ENCODE data around the gene KHK. TPM values are rescaled to one million over a fixed set of nuclear protein-coding genes. Genes with fewer than 3 reads are reported as not detected.

The KHK gene
- polyA plus RNA-seq, 3 donors, result 1.8 to 12.9 (median 4.4) TPM

- no peak within 1 kb of the TSS for H3K27ac ChIP-seq (ENCODE audit: low read depth, low read length)
- 0 to 1% (median 0%) methylated on average over 75 to 86 of the region's 86 CpGs for WGBS, 3 donors
Measured at GRCh38 chr2:27133905-27134780, 47.6 kb downstream of the KHK start, which contains the start of gene PREB. TSS of gene PREB (minus strand) at chr2:27134636. CDS start at chr2:27134421, 215 bp downstream.

DNA sequence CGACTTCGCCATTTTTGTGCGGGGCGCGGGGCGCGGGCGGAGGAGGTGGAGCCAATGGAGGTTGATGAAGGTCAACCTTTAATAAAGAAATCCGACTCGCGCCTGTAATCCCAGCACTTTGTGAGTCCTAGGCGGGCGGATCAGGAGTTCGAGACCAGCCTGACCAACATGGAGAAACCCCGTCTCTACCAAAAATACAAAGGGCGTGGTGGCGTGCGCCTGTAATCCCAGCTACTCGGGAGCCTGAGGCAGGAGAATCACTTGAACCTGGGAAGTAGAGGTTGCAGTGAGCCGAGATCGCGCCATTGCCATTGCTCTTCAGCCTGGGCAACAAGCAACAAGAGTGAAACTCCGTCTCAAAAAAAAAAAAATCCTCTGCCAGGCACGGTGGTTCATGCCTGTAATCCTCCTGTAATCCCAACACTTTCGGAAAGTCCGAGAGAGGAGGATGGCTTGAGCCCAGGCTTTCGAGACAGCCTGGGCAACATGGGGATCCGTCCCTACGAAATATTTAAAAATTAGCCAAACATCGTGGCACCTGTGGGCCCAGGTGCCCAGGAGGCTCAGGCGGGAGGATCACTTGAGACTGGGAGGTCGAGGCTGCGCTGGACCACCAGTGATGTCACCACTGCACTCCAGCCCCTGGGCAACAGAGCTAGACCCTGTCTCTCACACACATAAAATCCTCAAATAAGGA is 48.4 kb downstream of the KHK start:
- no peak overlapping the region for H3K27ac ChIP-seq (ENCODE audit: low read depth, low read length)
- WGBS, 3 donors, result 53 to 55% (median 55%) methylated on average over 33 of the region's 33 CpGs

DNA sequence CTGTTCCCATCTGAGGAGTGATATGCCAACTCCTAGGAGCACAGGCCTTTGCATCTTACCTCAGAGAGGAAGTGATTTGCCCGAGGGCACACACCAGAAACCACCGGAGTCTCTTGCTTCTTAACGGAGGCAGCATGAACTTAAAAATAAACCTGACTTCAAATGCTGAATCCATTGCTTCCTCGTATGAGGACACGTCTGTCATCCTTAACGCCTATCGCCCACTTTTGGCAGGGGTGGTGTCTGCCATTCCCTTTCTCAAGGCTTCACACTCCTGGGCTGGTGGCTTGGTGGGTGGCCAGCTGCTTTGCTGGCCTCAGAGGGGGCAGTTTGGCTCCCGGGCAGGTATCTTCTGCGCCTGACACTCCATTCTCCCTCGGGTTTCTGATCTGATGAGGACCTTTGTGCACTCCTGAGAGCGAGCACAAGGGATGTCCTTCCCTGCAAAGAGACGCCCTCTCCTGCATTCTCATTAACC is 48.9 kb downstream of the KHK start:
- no peak overlapping the region for H3K27ac ChIP-seq (ENCODE audit: low read depth, low read length)
- 78 to 85% (median 82%) methylated on average over 12 of the region's 12 CpGs for WGBS, 3 donors

GRCh38 chr2:27136751-27137150 is 50.2 kb downstream of the KHK start:
- no peak overlapping the region for H3K27ac ChIP-seq (ENCODE audit: low read depth, low read length)
- 91 to 96% (median 92%) methylated on average over 7 of the region's 7 CpGs for WGBS, 3 donors

DNA sequence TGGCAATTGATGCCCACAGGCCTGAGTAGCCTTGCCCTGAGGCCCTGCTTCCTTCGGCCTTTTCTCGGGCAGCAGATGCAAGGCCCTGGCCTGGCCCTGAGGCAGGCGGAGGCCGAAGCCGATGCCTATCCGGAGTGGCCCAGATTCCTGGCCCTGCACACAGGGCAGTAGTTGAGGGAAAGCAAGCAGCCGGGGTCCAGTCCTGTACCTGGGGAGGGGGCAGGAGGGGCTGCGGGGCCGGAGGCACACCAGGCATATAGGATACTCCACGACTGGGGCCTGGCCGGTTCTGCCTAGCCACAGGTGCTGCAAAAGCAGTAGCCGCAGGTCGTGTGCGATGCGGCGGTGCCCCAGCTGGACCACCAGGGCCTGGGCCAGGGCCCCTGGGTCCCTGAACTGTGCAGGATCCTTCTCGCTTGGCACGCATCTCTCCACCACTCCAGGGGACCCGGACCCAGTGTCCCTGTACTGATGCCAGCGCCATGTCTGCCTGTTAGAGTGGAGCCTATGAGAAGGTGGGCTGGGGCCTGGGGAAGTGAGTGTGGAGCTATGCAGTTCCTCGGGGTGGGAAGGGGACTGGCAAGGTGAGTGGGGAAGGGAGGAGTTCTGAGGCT is 50.9 kb downstream of the KHK start:
- 88 to 94% (median 93%) methylated on average over 21 of the region's 21 CpGs for WGBS, 3 donors
- H3K27ac ChIP-seq (ENCODE audit: low read depth, low read length), result no peak overlapping the region

DNA sequence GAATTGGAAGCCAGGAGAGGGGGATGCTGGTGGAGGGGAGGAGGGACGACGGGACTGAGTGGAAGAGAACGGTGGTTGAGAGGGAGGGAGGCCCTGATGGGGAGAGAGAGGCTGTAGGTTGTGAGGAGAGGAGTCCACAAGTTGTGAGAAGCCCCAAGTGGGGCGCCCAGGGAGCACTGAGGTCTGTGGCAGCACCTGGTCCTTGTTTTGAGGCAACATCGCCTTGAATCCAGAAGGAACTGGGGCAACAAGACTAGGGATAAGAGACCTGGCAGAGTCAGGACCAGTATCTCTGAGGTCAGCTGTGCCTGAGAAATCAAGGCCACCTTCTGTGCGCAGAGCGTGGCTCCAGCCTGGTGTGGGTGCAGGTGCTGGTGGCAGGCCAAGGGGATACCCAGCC is 51.5 kb downstream of the KHK start:
- no peak overlapping the region for H3K27ac ChIP-seq (ENCODE audit: low read depth, low read length)
- 59 to 84% (median 83%) methylated on average over 7 of the region's 7 CpGs for WGBS, 3 donors

DNA sequence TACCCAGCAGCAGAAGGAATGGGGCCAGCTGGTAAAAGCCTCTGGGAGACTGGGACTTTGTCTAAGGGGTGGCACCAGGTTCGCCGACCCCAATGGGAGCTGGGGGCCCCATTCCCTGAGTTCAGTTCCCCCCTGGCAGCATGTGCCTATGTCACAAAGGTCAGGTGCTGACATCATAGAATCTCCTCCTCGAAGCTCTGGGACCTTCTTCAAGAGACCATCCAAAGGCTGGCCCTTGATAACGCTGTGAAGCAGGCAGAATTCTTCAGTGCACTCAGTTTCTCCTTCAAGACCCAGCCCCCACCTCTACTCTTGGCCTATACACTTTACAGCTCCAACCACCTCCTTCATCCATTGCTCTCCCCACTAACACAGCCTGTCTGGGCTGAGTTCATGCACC is 52.7 kb downstream of the KHK start, which contains the start of gene PRR30:
PRR30 (minus strand) TSS at position 101 of the 400 bp plus-strand sequence. CDS start 1,081 bp downstream, outside the sequence.
- WGBS, 3 donors, result 67 to 83% (median 80%) methylated on average over 4 of the region's 4 CpGs
- H3K27ac ChIP-seq (ENCODE audit: low read depth, low read length), result no peak within 1 kb of the TSS

- no peak overlapping the region for H3K27ac ChIP-seq (ENCODE audit: low read depth, low read length)
- 28 to 76% (median 65%) methylated on average over 1 of the region's 1 CpG for whole genome bisulfite sequencing, 3 donors
Measured at GRCh38 chr2:27143285-27143684, 56.7 kb downstream of the KHK start.

GRCh38 chr2:27145682-27146081 is 59.1 kb downstream of the KHK start:
- H3K27ac ChIP-seq (ENCODE audit: low read depth, low read length), result no peak overlapping the region
- 75 to 86% (median 82%) methylated on average over 2 of the region's 2 CpGs for WGBS, 3 donors

DNA sequence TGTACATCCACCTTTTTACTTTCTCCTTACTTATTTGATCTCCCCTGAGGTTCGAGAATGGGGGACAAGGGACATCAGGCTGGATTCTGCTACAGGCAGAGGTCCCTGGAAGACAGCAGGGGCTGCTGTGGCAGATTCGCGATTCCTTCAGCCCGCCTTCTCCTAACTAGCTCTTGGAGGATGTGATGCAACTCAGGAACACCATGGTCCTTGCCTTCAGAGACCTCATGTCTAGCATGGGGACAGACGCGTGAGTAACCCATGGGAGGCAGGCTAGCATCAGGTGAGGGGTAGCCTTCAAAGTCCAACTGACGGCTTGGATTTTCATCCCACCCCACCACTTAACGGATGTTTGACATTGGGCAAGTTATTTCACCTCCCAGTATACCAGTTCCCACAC is 61.4 kb downstream of the KHK start:
- no peak overlapping the region for H3K27ac ChIP-seq (ENCODE audit: low read depth, low read length)
- 91 to 94% (median 94%) methylated on average over 8 of the region's 8 CpGs for WGBS, 3 donors

- WGBS, 3 donors, result 45 to 65% (median 60%) methylated on average over 12 of the region's 12 CpGs
- no peak within 1 kb of the TSS for H3K27ac ChIP-seq (ENCODE audit: low read depth, low read length)
Measured at GRCh38 chr2:27148801-27149439, 62.3 kb downstream of the KHK start, which contains the start of gene TCF23. TSS of gene TCF23 (plus strand) at chr2:27149004. CDS start at chr2:27149134, 130 bp downstream.

DNA sequence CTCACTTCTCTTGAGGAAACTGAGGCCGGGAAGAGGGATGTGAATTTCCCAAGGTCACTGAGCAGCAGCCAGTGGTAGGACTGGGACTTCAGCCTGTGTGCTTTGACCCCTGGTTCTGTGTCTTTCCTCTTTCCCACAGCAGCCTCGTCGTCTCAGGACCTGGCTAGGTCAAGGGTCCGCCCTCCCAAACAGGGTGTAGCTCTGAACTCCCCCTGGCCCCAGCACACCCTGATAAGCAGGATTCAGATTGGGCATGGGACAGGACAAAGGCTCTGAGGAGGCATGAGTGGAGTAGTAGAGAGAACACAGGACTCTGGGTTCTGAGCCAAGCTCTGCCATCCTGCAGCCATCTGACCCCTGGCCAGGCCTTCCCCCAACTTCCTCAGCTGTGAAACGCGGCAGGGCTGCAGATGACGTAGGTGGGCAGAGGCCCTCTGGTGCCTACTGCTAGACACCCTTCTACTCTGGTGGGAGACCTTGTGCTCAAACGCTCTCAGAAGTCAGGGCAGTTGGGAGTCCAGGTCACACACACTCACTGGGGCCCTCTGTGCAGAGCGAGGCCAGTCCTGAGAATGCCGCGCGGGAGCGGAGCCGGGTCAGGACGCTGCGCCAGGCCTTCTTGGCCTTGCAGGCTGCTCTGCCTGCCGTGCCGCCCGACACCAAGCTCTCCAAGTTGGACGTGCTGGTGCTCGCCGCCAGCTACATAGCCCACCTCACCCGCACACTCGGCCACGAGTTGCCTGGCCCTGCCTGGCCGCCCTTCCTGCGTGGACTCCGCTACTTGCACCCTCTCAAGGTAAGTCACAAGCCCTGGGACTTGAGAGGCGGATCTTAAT is 63.2 kb downstream of the KHK start:
- 84 to 89% (median 89%) methylated on average over 29 of the region's 29 CpGs for WGBS, 3 donors
- no peak overlapping the region for H3K27ac ChIP-seq (ENCODE audit: low read depth, low read length)

Other genes starting within 250 kb of the KHK start
- under 1 TPM in 2 of 3 donors, not detected in 1; 0.01 to 0.06 TPM for gene DPYSL5, start 238.6 kb upstream of the KHK start, polyA plus RNA-seq
- gene MAPRE3, start 116.1 kb upstream of the KHK start, polyA plus RNA-seq, result 10 to 100 TPM; 12.6 to 44.6 (median 23.8) TPM
- gene TMEM214, start 53.8 kb upstream of the KHK start, polyA plus RNA-seq, result 10 to 100 TPM; 48.7 to 78.3 (median 55.6) TPM
- 10 to 100 TPM in 1 of 3 donors, 1 to 10 TPM in 2; 7.4 to 11.2 (median 7.8) TPM for gene AGBL5, start 35.1 kb upstream of the KHK start, polyA plus RNA-seq
- 100 to 1,000 TPM; 219 to 750 (median 448) TPM for gene OST4, start 15.1 kb upstream of the KHK start, polyA plus RNA-seq
- gene EMILIN1, start 8.2 kb upstream of the KHK start, polyA plus RNA-seq, result 10 to 100 TPM in 2 of 3 donors, 1 to 10 TPM in 1; 9.5 to 57.4 (median 33.6) TPM
- 10 to 100 TPM in 1 of 3 donors, 1 to 10 TPM in 2; 3.3 to 12.7 (median 5.0) TPM for gene CGREF1, start 32.4 kb downstream of the KHK start, polyA plus RNA-seq
- gene ABHD1, start 37.0 kb downstream of the KHK start, polyA plus RNA-seq, result 1 to 10 TPM in 2 of 3 donors, under 1 TPM in 1; 0.79 to 1.4 (median 1.2) TPM
- 10 to 100 TPM; 51.7 to 66.5 (median 51.8) TPM for gene PREB, start 47.9 kb downstream of the KHK start, polyA plus RNA-seq
- not detected for gene PRR30, start 52.6 kb downstream of the KHK start, polyA plus RNA-seq
- gene TCF23, start 62.2 kb downstream of the KHK start, polyA plus RNA-seq, result under 1 TPM; 0.01 to 0.22 (median 0.18) TPM
- 100 to 1,000 TPM in 2 of 3 donors, 10 to 100 TPM in 1; 93.7 to 176 (median 170) TPM for gene ATRAID, start 125.3 kb downstream of the KHK start, polyA plus RNA-seq
- gene SLC5A6, start 125.5 kb downstream of the KHK start, polyA plus RNA-seq, result 100 to 1,000 TPM in 1 of 3 donors, 10 to 100 TPM in 2; 23.4 to 287 (median 33.4) TPM
- 10 to 100 TPM; 11.1 to 18.6 (median 15.9) TPM for gene CAD, start 130.6 kb downstream of the KHK start, polyA plus RNA-seq
- gene SLC30A3, start 176.3 kb downstream of the KHK start, polyA plus RNA-seq, result under 1 TPM; 0.08 to 0.22 (median 0.22) TPM
- under 1 TPM in 1 of 3 donors, not detected in 2; 0.07 TPM for gene DNAJC5G, start 188.7 kb downstream of the KHK start, polyA plus RNA-seq
- 1 to 10 TPM in 1 of 3 donors, under 1 TPM in 2; 0.03 to 1.3 (median 0.90) TPM for gene TRIM54, start 195.7 kb downstream of the KHK start, polyA plus RNA-seq
- gene UCN, start 221.7 kb downstream of the KHK start, polyA plus RNA-seq, result 1 to 10 TPM in 2 of 3 donors, under 1 TPM in 1; 0.83 to 1.8 (median 1.7) TPM
- 100 to 1,000 TPM in 1 of 3 donors, 10 to 100 TPM in 2; 39.8 to 103 (median 76.3) TPM for gene MPV17, start 236.3 kb downstream of the KHK start, polyA plus RNA-seq